K562 (cell line): ENCODE data around the gene MYB. TPM values are rescaled to one million over a fixed set of nuclear protein-coding genes. Genes with fewer than 3 reads are reported as not detected.

Experiments
- ATF1 ChIP-seq, 2 experiments: fragments of 450-650 bp in 1 of 2; IDR thresholded peaks; 2 replicates each; pipeline ENCODE4 v1.6.1; 2016; ENCODE audit warnings: missing compliant biosample characterization in 1 of 2, missing genetic modification characterization in 1 of 2
- CCNT2 ChIP-seq: IDR thresholded peaks from 2 replicates; pipeline ENCODE4 v1.6.1; 2011; ENCODE audit warnings: borderline replicate concordance, low read depth, mild to moderate bottlenecking, moderate library complexity, mixed read lengths, low read length; ENCODE audit not compliant: insufficient read length; ENCODE audit errors: extremely low read depth
- DNMT1 ChIP-seq: fragments of 450-650 bp; IDR thresholded peaks from 2 replicates; pipeline ENCODE4 v1.6.1; 2016; ENCODE audit warnings: antibody characterized with exemption, mild to moderate bottlenecking
- E2F6 ChIP-seq, 2 experiments: IDR thresholded peaks; 2 replicates each; pipeline ENCODE4 v1.6.1; 2011; ENCODE audit warnings: borderline replicate concordance in 1 of 2, control low read depth in 1 of 2, low read depth in 1 of 2, low read length in 1 of 2, mild to moderate bottlenecking in 1 of 2, mixed read lengths in 1 of 2, moderate library complexity in 1 of 2; ENCODE audit not compliant: insufficient read depth in 1 of 2, insufficient read length in 1 of 2, poor library complexity in 1 of 2, severe bottlenecking in 1 of 2; ENCODE audit errors: extremely low read depth in 1 of 2
- FOSL1 ChIP-seq: fragments of 200-800 bp; sonication (Bioruptor generic); conservative IDR thresholded peaks from 2 replicates; pipeline ENCODE4 v1.6.1; 2016; ENCODE audit warnings: missing genetic modification characterization, missing compliant biosample characterization
- HIVEP1 ChIP-seq: fragments of 250-450 bp; sonication (Bioruptor Pico); IDR thresholded peaks from 2 replicates; pipeline ENCODE4 v1.4.0; 2020; ENCODE audit warnings: mild to moderate bottlenecking
- JUN ChIP-seq, 2 experiments: sonication (generic) in 1 of 2; formaldehyde crosslinking in 1 of 2; IDR thresholded peaks; 2 replicates each; pipeline versions ENCODE4 v1.6.1 to v1.8.0; 2012 to 2022; ENCODE audit warnings: borderline replicate concordance in 2 of 2, mild to moderate bottlenecking in 2 of 2, improper control_type of control experiment in 1 of 2, low read depth in 1 of 2, low read length in 1 of 2, missing genetic modification reagents in 1 of 2
- TCFL5 ChIP-seq: fragments of 250-450 bp; sonication (Bioruptor Pico); conservative IDR thresholded peaks from 2 replicates; pipeline ENCODE4 v1.6.1; 2021; ENCODE audit warnings: mild to moderate bottlenecking, moderate library complexity, matching md5 sums
- TEAD1 ChIP-seq, 2 experiments: fragments of 450-650 bp in 1 of 2; sonication (generic) in 1 of 2; formaldehyde crosslinking; IDR thresholded peaks; 2 replicates each; pipeline versions ENCODE4 v1.4.0 to v1.8.0; 2020 to 2022; ENCODE audit warnings: mild to moderate bottlenecking in 2 of 2, missing genetic modification reagents in 1 of 2
- TRIM24 ChIP-seq, 2 experiments: fragments of 450-650 bp; IDR thresholded peaks; 2 replicates each; pipeline ENCODE4 v1.6.1; 2016
- ZNF24 ChIP-seq: fragments of 450-650 bp; IDR thresholded peaks from 2 replicates; pipeline ENCODE4 v1.6.1; 2016
- polyA plus RNA-seq, 8 experiments: library from polyadenylated mRNA; depleted of rRNA in 4 of 8; stranded (reverse) in 5 of 8; unstranded in 3 of 8; fragments of >200 nt; fragmentation: Nextera tagmentation in 2 of 8; fragmentation: Illumina TruSeq in 1 of 8; extraction: Ambion mirVana in 2 of 8; extraction: Trizol in 1 of 8; gene quantifications; 2 replicates each; pipeline versions ENCODE4 v1.2.1 to v1.2.3, GENCODE V29; 2011 to 2014; ENCODE audit warnings: inconsistent platforms in 1 of 8, missing spikeins in 1 of 8
- total RNA-seq, 7 experiments: library from RNA; depleted of rRNA in 6 of 7; stranded (reverse); fragments of >200 nt in 6 of 7; fragmentation: Illumina TruSeq in 2 of 7; extraction: Trizol in 2 of 7; gene quantifications; 2 replicates each; pipeline versions ENCODE4 v1.2.1 to v1.2.3, GENCODE V29; 2011 to 2021; ENCODE audit warnings: low replicate concordance in 1 of 7
- TF ChIP-seq, protein P1 (sequence below): fragments of 250-450 bp; sonication (Bioruptor Pico); IDR thresholded peaks from 2 replicates; pipeline ENCODE4 v1.8.0; 2022; ENCODE audit warnings: moderate library complexity, mild to moderate bottlenecking, inconsistent platforms
- TF ChIP-seq, protein P2 (sequence below): sonication (generic); formaldehyde crosslinking; IDR thresholded peaks from 2 replicates; pipeline ENCODE4 v1.8.1; 2023; ENCODE audit warnings: mild to moderate bottlenecking, missing genetic modification reagents
- TF ChIP-seq, protein P3 (sequence below): fragments of 250-450 bp; sonication (Bioruptor Pico); IDR thresholded peaks from 2 replicates; pipeline ENCODE4 v1.4.0; 2020; ENCODE audit warnings: mild to moderate bottlenecking, moderate library complexity, borderline replicate concordance
- TF ChIP-seq, protein P4 (sequence below): sonication (generic); formaldehyde crosslinking; IDR thresholded peaks from 2 replicates; pipeline ENCODE4 v1.8.0; 2022; ENCODE audit warnings: mild to moderate bottlenecking, missing genetic modification reagents

Gene MYB
- total and polyA plus RNA-seq, 9 of the 15 experiments (the other 6 are each of a cell fraction or from before 2014, with no cell fraction given): 35.8 to 218 (median 140) TPM

DNA sequence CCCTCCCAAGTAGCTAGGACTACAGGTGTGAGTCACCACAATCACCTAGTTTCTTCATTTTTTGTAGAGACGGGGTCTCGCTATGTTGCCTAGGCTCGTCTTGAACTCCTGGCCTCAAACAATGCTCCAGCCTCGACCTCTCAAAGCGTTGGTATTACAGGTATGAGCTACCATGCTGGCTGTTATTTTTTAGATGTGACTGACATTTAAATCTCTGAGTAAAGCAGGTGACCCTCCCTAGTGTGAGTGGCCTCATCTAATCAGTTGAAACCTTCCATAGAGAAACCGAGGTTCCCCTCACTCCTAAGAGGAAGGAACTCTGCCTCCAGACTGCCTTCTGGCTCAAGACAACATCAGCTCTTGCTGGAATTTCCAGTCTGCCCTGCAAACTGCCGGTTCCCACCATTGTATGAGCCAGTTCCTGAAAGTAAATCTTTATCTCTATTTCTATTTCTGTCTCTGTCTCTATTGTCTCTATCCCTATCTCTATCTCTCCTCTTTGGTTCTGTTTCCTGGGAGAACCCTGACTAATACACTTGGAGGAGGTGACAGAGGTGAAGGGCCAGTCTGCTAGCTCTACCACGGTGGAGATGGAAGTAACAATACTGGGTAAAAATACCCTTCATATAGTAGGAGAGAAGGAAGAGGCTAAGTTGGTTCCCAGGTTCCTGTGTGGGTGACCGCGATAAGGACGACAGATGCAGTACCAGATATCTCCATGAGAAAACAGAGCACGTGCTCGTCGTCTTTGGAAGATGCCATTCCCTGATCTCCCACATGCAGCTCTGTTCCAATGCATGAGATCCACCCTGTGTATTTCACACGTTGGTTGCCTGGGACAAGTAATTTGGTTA, 81.0 kb downstream of the MYB start (continued):
- TF ChIP-seq E2F6 (IDR thresholded peaks at IDR 0.05; ENCODE audit: borderline replicate concordance in 1 of 2, extremely low read depth in 1 of 2, insufficient read depth in 1 of 2, insufficient read length in 1 of 2, low read depth in 1 of 2, low read length in 1 of 2, poor library complexity in 1 of 2, severe bottlenecking in 1 of 2) (peak; percentile 46 to 69), ATF1 (CRISPR knock-in tag; IDR thresholded peaks at IDR 0.05) (no peak), ATF1 (tag; IDR thresholded peaks at IDR 0.05) (no peak), JUN (IDR thresholded peaks at IDR 0.05; ENCODE audit: borderline replicate concordance, low read depth, low read length) (no peak), JUN (CRISPR knock-in tag; IDR thresholded peaks at IDR 0.05; ENCODE audit: borderline replicate concordance) (no peak), CCNT2 (peak; percentile 29), HIVEP1 (CRISPR knock-in tag) (peak; percentile 55; the same call in 1 of the 2 replicates), TRIM24 (IDR thresholded peaks at IDR 0.05) (peak in 1 of 2 experiments; percentile 47; a peak in 1 of 4 replicates), TEAD1 (CRISPR knock-in tag; IDR thresholded peaks at IDR 0.05) (0 out of 4 replicates have a peak, but pooled peaks of 1 of the 2 experiments have one; percentile 8), DNMT1 (no peak), TCFL5 (CRISPR knock-in tag) (0 out of 2 replicates have a peak, but pooled peaks have one; percentile 35), FOSL1 (tag) (peak; percentile 75), ZNF24 (no peak)
- TF ChIP-seq, protein P1, sequence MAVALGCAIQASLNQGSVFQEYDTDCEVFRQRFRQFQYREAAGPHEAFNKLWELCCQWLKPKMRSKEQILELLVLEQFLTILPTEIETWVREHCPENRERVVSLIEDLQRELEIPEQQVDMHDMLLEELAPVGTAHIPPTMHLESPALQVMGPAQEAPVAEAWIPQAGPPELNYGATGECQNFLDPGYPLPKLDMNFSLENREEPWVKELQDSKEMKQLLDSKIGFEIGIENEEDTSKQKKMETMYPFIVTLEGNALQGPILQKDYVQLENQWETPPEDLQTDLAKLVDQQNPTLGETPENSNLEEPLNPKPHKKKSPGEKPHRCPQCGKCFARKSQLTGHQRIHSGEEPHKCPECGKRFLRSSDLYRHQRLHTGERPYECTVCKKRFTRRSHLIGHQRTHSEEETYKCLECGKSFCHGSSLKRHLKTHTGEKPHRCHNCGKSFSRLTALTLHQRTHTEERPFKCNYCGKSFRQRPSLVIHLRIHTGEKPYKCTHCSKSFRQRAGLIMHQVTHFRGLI (CRISPR knock-in tag): no peak
- TF ChIP-seq, protein P2, sequence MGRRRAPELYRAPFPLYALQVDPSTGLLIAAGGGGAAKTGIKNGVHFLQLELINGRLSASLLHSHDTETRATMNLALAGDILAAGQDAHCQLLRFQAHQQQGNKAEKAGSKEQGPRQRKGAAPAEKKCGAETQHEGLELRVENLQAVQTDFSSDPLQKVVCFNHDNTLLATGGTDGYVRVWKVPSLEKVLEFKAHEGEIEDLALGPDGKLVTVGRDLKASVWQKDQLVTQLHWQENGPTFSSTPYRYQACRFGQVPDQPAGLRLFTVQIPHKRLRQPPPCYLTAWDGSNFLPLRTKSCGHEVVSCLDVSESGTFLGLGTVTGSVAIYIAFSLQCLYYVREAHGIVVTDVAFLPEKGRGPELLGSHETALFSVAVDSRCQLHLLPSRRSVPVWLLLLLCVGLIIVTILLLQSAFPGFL: no peak
- TF ChIP-seq, protein P3, sequence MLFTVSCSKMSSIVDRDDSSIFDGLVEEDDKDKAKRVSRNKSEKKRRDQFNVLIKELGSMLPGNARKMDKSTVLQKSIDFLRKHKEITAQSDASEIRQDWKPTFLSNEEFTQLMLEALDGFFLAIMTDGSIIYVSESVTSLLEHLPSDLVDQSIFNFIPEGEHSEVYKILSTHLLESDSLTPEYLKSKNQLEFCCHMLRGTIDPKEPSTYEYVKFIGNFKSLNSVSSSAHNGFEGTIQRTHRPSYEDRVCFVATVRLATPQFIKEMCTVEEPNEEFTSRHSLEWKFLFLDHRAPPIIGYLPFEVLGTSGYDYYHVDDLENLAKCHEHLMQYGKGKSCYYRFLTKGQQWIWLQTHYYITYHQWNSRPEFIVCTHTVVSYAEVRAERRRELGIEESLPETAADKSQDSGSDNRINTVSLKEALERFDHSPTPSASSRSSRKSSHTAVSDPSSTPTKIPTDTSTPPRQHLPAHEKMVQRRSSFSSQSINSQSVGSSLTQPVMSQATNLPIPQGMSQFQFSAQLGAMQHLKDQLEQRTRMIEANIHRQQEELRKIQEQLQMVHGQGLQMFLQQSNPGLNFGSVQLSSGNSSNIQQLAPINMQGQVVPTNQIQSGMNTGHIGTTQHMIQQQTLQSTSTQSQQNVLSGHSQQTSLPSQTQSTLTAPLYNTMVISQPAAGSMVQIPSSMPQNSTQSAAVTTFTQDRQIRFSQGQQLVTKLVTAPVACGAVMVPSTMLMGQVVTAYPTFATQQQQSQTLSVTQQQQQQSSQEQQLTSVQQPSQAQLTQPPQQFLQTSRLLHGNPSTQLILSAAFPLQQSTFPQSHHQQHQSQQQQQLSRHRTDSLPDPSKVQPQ: no peak
- TF ChIP-seq, protein P4, sequence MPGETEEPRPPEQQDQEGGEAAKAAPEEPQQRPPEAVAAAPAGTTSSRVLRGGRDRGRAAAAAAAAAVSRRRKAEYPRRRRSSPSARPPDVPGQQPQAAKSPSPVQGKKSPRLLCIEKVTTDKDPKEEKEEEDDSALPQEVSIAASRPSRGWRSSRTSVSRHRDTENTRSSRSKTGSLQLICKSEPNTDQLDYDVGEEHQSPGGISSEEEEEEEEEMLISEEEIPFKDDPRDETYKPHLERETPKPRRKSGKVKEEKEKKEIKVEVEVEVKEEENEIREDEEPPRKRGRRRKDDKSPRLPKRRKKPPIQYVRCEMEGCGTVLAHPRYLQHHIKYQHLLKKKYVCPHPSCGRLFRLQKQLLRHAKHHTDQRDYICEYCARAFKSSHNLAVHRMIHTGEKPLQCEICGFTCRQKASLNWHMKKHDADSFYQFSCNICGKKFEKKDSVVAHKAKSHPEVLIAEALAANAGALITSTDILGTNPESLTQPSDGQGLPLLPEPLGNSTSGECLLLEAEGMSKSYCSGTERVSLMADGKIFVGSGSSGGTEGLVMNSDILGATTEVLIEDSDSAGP (CRISPR knock-in tag): 0 out of 2 replicates have a peak, but pooled peaks have one; percentile 20
